ENCODE data around the gene ZNF311. TPM values are rescaled to one million over a fixed set of nuclear protein-coding genes. Genes with fewer than 3 reads are reported as not detected.
A peak's percentile ranks its signal among the peaks of the same experiment; 100 is the strongest.

The ZNF311 gene
- total and polyA plus RNA-seq, 9 of the 15 experiments (the other 6 are each of a cell fraction or from before 2014, with no cell fraction given): 5.1 to 10.0 (median 7.5) TPM

DNA sequence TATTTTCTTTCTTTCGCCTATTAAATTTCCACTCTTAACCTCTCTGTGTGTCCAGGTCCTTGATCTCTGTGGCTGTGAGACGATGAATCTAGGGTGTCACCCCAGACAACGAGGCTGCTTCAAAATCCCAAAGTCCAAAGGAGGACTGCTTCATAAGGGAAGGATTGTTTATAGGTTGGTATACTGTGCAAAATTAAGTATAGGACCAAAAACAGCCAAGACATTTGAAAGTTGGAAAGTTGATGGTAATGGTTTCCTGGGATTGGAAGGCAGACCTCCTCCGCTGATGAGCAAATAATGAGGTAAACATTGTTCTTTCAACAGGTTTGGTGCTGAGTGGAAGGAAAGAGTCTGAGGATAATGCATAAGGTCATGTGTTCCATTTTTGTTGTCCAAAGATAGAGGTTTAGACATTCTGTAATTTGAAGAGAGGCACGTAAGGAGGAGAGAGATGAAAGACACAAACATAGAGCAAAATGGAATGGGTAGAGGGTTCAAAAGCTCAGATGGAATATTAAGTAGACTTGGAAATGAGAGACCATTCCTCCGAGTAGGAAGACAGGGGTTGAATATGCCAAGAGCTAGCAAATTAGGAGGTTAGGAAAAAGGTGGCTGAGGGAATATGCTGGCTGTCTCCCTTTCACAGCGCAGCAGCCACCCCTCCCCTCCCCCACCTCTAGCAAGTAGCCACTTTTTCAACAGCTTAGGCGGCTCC, 24.8 kb downstream of the ZNF311 start (continued):
- TF ChIP-seq ZBTB9 (CRISPR knock-in tag; IDR thresholded peaks at IDR 0.05): no peak
- no peak for TF ChIP-seq L3MBTL2 (IDR thresholded peaks at IDR 0.05)
- TF ChIP-seq TCF7 (IDR thresholded peaks at IDR 0.05; ENCODE audit: borderline replicate concordance): no peak
- no peak for TF ChIP-seq TCFL5 (CRISPR knock-in tag; conservative IDR thresholded peaks at IDR 0.05)
- no peak for TF ChIP-seq CBX3 (IDR thresholded peaks at IDR 0.05; ENCODE audit: borderline replicate concordance in 1 of 2, low read length in 2 of 2)
- TF ChIP-seq, protein P1, sequence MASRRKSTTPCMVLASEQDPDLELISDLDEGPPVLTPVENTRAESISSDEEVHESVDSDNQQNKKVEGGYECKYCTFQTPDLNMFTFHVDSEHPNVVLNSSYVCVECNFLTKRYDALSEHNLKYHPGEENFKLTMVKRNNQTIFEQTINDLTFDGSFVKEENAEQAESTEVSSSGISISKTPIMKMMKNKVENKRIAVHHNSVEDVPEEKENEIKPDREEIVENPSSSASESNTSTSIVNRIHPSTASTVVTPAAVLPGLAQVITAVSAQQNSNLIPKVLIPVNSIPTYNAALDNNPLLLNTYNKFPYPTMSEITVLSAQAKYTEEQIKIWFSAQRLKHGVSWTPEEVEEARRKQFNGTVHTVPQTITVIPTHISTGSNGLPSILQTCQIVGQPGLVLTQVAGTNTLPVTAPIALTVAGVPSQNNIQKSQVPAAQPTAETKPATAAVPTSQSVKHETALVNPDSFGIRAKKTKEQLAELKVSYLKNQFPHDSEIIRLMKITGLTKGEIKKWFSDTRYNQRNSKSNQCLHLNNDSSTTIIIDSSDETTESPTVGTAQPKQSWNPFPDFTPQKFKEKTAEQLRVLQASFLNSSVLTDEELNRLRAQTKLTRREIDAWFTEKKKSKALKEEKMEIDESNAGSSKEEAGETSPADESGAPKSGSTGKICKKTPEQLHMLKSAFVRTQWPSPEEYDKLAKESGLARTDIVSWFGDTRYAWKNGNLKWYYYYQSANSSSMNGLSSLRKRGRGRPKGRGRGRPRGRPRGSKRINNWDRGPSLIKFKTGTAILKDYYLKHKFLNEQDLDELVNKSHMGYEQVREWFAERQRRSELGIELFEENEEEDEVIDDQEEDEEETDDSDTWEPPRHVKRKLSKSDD (conservative IDR thresholded peaks at IDR 0.05; ENCODE audit: low read length): no peak
- peak; percentile 40; the same call in 1 of the 2 replicates for TF ChIP-seq EHMT2 (IDR thresholded peaks at IDR 0.05)
- TF ChIP-seq, protein P2, sequence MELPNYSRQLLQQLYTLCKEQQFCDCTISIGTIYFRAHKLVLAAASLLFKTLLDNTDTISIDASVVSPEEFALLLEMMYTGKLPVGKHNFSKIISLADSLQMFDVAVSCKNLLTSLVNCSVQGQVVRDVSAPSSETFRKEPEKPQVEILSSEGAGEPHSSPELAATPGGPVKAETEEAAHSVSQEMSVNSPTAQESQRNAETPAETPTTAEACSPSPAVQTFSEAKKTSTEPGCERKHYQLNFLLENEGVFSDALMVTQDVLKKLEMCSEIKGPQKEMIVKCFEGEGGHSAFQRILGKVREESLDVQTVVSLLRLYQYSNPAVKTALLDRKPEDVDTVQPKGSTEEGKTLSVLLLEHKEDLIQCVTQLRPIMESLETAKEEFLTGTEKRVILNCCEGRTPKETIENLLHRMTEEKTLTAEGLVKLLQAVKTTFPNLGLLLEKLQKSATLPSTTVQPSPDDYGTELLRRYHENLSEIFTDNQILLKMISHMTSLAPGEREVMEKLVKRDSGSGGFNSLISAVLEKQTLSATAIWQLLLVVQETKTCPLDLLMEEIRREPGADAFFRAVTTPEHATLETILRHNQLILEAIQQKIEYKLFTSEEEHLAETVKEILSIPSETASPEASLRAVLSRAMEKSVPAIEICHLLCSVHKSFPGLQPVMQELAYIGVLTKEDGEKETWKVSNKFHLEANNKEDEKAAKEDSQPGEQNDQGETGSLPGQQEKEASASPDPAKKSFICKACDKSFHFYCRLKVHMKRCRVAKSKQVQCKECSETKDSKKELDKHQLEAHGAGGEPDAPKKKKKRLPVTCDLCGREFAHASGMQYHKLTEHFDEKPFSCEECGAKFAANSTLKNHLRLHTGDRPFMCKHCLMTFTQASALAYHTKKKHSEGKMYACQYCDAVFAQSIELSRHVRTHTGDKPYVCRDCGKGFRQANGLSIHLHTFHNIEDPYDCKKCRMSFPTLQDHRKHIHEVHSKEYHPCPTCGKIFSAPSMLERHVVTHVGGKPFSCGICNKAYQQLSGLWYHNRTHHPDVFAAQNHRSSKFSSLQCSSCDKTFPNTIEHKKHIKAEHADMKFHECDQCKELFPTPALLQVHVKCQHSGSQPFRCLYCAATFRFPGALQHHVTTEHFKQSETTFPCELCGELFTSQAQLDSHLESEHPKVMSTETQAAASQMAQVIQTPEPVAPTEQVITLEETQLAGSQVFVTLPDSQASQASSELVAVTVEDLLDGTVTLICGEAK (IDR thresholded peaks at IDR 0.05): peak; percentile 35; the same call in 1 of the 2 replicates
- TF ChIP-seq, protein P2 (CRISPR knock-in tag; IDR thresholded peaks at IDR 0.05): no peak
- TF ChIP-seq CREB1 (IDR thresholded peaks at IDR 0.05): no peak
- TF ChIP-seq CREB1 (CRISPR knock-in tag; IDR thresholded peaks at IDR 0.05): peak; percentile 54; the same call in 1 of the 2 replicates
- TF ChIP-seq, protein P3, sequence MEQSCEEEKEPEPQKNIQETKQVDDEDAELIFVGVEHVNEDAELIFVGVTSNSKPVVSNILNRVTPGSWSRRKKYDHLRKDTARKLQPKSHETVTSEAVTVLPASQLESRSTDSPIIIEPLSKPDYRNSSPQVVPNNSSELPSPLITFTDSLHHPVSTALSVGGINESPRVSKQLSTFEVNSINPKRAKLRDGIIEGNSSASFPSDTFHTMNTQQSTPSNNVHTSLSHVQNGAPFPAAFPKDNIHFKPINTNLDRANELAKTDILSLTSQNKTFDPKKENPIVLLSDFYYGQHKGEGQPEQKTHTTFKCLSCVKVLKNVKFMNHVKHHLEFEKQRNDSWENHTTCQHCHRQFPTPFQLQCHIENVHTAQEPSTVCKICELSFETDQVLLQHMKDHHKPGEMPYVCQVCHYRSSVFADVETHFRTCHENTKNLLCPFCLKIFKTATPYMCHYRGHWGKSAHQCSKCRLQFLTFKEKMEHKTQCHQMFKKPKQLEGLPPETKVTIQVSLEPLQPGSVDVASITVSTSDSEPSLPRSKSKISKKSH (CRISPR knock-in tag; IDR thresholded peaks at IDR 0.05): no peak
